HUES48 (cell line): ENCODE data around the gene HNRNPUL1.
"Not testable (repeated sequence)": the region's sequence is repeated elsewhere in the genome, so short reads cannot be mapped to it uniquely, and the experiment has no call there.

Experiments
- H3K27ac ChIP-seq: one replicate; pipeline ENCODE4 v1.7.0; 2013; ENCODE audit warnings: low read depth, low read length, inconsistent platforms
- H3K27me3 ChIP-seq: 2 replicates; pipeline ENCODE4 v1.6.1; 2013; ENCODE audit warnings: mild to moderate bottlenecking, low read length; ENCODE audit not compliant: control insufficient read depth, insufficient read depth
- H3K36me3 ChIP-seq: 2 replicates; pipeline ENCODE4 v1.6.1; 2013; ENCODE audit warnings: low read length; ENCODE audit not compliant: control insufficient read depth, insufficient read depth
- H3K4me1 ChIP-seq: 2 replicates; pipeline ENCODE4 v1.6.1; 2013; ENCODE audit warnings: mild to moderate bottlenecking, low read length; ENCODE audit not compliant: control insufficient read depth, insufficient read depth
- H3K4me3 ChIP-seq: 2 replicates; pipeline ENCODE4 v1.5.1; 2013; ENCODE audit warnings: mild to moderate bottlenecking, low read depth, low read length
- H3K9ac ChIP-seq: 2 replicates; pipeline ENCODE4 v1.6.1; 2013; ENCODE audit warnings: mild to moderate bottlenecking, low read depth, low read length, moderate library complexity
- H3K9me3 ChIP-seq: 2 replicates; pipeline ENCODE4 v1.6.1; 2013; ENCODE audit warnings: low read length; ENCODE audit not compliant: control insufficient read depth, insufficient read depth

Gene HNRNPUL1

DNA sequence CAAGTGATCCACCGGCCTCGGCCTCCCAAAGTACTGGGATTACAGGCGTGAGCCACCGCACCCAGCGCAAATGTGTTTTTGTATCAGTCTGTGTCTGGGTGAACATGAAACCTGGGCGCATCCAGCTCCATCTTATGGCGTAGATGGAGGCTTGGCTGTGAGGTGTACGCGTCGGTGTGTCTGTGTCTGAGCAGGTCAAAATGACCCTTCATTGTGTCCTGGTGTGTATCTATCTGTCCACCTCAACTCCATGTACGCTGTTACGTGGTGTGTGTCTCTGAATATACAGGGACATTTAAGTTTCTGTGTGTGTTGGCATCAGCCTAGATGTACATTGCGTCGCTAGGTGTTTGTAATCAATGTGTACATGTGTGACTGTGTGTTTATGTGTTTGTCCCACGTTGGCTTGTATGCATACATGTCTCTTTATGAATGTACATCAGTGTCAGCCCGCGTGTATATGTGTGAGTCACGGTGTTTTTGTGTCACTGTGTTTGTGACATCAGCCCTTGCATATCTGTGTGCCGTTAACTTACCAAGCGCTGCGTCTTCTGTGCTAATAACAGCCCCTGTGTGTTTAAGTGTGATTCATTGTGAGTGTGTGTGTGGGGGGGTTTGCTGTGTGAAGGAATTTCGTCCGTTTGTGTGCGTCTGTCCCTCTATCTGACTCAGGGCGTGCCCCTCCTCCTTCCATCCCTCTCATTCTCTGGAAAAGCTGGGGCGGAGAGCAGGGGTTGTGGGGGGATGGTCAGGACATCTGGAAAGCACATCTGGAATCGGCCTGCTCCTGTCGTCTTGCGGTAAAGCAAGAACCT lies 38.7 kb upstream of the HNRNPUL1 start:
- Histone ChIP-seq H3K4me1 (peaks cover 17% of the 10 kb centered on the region), H3K36me3 (peaks cover 12% of the 10 kb centered on the region), H3K27ac (peak overlapping the region; percentile 93), H3K4me3 (peak overlapping the region; percentile 46), H3K9ac (no peak overlapping the region), H3K9me3 (no peaks in the 10 kb centered on the region), H3K27me3 (no peaks in the 10 kb centered on the region)

DNA sequence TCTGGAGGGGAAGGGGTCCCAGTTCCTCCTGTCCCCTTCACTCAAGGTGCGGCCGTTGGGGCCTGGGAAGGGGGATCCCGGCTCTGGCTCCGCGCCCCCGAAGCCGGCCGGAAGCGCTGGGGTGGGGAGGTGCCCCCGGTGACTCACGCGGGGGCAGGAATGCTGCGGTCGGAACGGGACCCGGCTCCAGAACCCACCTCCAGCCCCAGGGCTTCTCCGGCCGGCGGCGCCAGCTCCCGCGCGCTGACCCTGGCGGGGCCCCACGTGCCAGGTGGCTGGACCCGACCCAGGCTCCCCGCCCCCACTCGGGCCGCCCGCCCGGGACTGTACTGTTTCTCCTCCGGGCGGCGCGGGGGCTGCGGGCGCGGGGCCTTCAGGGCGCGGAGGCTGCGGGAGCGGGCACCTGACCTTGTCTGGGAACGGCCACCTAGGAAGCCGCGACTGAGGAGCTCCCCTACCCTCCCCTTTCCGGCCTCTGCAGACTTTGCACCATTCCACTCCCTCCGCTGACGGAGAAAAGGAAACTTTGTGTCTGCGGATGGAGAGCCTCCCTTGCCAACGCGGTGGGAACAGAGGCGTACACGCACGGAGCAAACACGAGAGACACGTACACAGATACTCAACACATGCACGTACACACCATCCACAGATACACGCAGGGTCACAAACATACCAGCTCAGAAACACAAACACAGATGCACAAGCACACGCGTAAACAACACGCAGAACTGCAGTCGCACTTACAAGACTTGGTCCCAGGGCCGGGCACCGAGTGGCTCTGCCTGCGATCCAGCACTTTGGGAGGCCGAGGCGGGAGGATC lies 37.9 kb upstream of the HNRNPUL1 start:
- peak overlapping the region; percentile 46 for H3K4me3 ChIP-seq
- no peaks in the 10 kb centered on the region for H3K27me3 ChIP-seq
- H3K9me3 ChIP-seq, result no peaks in the 10 kb centered on the region
- peak overlapping the region; percentile 46; the same call in 1 of the 2 replicates for H3K9ac ChIP-seq
- H3K36me3 ChIP-seq, result peaks cover 8% of the 10 kb centered on the region
- H3K27ac ChIP-seq, result peak overlapping the region; percentile 93
- H3K4me1 ChIP-seq, result peaks cover 16% of the 10 kb centered on the region

DNA sequence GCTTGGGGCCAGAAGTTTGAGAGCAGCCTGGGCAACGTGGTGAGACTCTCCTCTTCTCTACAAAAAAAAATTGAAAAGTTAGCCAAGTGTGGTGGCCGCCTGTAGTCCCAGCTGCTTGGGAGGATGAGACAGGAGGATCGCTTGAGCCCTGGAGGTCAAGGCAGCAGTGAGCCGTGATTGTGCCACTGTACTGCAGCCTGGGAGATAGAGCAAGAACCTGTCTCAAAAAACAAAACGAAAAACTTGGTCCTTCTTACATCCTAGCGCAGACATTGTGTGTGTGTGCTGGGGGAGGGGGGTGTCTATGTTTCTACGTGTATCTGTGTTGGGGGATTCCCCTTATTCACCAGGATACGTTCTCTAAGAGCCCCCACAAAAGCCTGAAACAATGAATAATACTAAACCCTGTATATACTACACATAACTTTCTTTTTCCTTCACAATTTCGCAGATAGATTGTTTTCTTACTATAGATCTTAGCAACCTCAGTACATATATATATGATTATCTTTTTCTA lies 37.2 kb upstream of the HNRNPUL1 start:
- Histone ChIP-seq H3K4me3 (no peak overlapping the region), H3K27me3 (no peaks in the 10 kb centered on the region), H3K9ac (peak overlapping the region; percentile 46; the same call in 1 of the 2 replicates), H3K9me3 (no peaks in the 10 kb centered on the region), H3K27ac (peak overlapping the region; percentile 93), H3K36me3 (peaks cover 1% of the 10 kb centered on the region), H3K4me1 (peaks cover 16% of the 10 kb centered on the region)

DNA sequence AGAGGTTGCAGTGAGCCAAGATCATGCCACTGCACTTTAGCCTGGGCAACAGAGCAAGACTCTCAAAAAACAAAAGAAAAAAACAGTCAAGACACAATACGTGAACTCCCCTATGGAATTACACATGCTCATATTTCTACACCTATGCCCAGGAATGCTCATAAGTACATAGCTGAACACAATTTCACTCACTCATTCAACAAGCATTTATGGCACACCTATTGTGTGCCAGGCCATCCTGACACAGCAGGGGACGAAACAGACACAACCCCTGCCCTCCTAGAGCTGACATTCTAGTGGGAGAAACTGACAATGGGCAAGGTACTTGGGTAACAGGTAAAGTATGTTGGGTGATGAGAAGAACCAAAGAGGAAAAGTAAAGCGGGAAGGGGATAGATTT lies 35.7 kb upstream of the HNRNPUL1 start:
- no peak overlapping the region for H3K27ac ChIP-seq
- no peak overlapping the region for H3K4me3 ChIP-seq
- no peaks in the 10 kb centered on the region for H3K27me3 ChIP-seq
- no peaks in the 10 kb centered on the region; the same call in 1 of the 2 replicates for H3K36me3 ChIP-seq
- no peak overlapping the region for H3K9ac ChIP-seq
- H3K4me1 ChIP-seq, result peaks cover 16% of the 10 kb centered on the region
- H3K9me3 ChIP-seq, result no peaks in the 10 kb centered on the region

DNA sequence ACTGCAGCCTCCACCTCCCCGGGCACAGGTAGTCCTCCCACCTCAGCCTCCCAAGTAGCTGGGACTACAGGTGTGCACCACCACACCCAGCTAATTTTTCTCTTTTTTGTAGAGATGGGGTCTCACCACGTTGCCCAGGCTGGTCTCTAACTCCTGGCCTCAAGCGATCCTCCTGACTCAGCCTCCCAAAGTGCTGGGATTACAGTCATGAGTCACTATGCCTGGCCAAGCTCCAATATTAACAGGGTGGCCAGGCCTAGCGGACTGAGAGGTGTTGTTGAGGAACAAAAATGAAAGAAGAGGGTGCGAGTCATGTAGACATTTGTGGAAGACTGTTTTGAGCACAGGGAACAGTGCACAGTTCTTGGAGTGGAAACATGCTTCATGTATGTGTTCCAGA lies 34.8 kb upstream of the HNRNPUL1 start:
- peaks cover 16% of the 10 kb centered on the region for H3K4me1 ChIP-seq
- H3K36me3 ChIP-seq, H3K4me3 ChIP-seq, H3K27me3 ChIP-seq, H3K27ac ChIP-seq, H3K9me3 ChIP-seq, H3K9ac ChIP-seq: not testable (repeated sequence)

DNA sequence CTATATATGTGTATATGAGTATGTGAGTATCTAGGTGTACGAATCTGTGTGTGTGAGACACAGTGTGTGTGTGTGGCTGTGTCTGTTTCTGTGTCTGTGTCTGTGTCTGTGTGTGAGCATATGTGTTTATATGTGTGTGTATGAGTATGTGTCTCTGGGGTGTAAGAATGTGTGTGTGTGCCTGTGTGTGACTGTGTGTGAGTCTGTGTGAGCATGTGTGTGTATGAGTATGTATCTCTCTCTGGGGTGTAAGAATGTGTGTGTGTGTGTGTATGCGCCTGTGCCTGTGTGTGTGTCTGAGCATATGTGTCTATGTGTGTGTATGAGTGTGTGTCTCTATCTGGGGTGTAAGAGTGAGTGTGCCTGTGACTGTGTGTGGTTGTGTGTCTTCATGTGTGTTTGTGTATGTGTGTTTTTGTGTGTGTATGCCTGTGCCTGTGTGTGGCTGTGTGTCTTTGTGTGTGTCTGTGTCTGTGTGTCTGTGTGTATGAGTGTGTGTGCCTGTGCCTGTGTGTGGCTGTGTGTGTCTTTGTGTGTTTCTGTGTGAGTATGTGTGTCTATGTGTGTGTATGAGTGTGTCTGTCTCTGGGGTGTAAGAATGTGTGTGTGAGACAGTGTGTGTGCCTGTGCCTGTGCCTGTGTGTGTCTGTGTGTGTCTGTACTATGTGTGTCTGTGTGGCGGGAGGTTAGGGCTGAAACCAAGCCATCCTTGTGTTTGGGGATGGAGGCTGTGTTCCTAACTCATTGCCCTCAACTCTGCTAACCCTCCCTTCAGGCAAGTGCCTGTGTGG lies 33.9 kb upstream of the HNRNPUL1 start:
- Histone ChIP-seq H3K9me3 (no peaks in the 10 kb centered on the region), H3K36me3 (peaks cover 5% of the 10 kb centered on the region; the same call in 1 of the 2 replicates), H3K4me1 (peaks cover 15% of the 10 kb centered on the region), H3K4me3 (no peak overlapping the region), H3K27ac (no peak overlapping the region), H3K9ac (no peak overlapping the region), H3K27me3 (no peaks in the 10 kb centered on the region)

DNA sequence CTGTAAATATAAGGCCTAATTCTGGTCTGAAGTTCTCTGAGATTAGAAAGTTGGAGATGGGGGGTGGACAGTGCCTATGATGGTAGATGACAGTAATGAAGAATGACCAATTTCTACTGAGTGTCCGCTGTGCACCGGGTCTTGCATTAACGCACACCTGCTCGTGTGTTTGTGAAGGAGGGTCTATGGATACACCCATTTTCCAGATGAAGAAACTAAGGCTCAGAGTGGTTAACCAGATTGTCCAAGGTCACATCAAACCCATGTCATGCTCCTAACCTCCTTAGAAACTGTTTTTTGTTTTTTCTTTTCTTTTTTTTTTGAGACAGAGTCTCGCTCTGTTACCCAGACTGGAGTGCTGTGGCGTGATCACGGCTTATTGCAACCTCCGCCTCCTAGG lies 31.5 kb upstream of the HNRNPUL1 start:
- Histone ChIP-seq H3K4me3 (no peak overlapping the region), H3K27ac (no peak overlapping the region), H3K9me3 (no peaks in the 10 kb centered on the region), H3K4me1 (no peaks in the 10 kb centered on the region), H3K9ac (no peak overlapping the region), H3K27me3 (no peaks in the 10 kb centered on the region), H3K36me3 (peaks cover 5% of the 10 kb centered on the region; the same call in 1 of the 2 replicates)

DNA sequence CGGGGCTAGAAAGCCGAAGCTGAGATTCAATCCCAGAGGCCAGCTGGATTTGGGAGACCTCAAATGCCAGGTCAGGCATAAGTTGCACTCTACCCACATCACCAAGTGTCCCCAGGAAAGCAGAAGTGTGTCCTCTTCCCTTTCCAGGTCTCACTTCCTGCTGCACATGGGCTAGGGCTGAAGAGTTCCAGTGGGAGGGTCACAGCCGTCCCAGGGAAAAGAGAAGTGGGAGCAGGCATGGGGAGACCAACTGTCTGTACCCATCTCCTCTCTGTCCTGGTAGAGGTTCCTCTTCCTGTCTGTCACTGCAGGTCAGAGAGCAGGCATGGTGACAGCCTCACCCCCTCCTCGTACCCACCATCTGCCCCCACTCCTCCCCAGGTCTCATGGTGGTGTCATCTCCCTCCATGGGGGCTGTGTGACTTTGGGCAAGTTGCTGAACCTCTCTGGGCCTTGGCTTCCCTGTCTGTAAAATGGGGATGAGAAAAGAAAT lies 30.4 kb upstream of the HNRNPUL1 start:
- peaks cover 5% of the 10 kb centered on the region; the same call in 1 of the 2 replicates for H3K36me3 ChIP-seq
- H3K27ac ChIP-seq, result no peak overlapping the region
- no peaks in the 10 kb centered on the region for H3K27me3 ChIP-seq
- no peak overlapping the region for H3K9ac ChIP-seq
- H3K4me1 ChIP-seq, result no peaks in the 10 kb centered on the region
- H3K4me3 ChIP-seq, result no peak overlapping the region
- no peaks in the 10 kb centered on the region for H3K9me3 ChIP-seq

DNA sequence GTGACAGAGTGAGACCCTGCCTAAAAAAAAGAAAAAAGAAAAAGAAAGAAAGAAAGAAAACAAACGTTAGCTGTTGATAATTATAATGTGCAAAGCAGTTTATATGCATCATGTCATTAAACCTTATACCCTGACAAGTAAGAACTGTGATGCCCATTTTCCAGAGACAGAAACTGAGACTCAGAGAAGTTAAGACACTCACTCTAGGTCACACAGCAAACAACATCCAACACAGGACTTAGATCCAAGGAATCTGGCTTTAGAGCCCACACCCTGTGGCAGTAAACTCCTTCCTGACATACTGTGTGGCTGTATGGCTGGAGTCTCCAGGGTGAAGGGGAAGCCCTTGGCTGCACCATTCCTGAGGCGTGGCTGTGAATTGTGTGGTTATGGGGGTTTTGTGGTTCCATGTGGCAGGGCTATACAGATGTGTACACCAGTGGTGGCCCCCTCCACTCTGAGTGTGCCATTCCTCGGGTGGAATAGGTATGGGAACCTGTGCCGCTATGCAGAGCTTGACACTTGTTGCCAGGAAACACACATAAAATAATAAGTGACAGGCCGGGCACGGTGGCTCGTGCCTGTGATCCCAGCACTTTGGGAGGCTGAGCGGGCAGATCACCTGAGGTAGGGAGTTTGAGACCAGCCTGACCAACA lies 29.5 kb upstream of the HNRNPUL1 start:
- no peaks in the 10 kb centered on the region for H3K4me1 ChIP-seq
- H3K4me3 ChIP-seq, result no peak overlapping the region
- no peaks in the 10 kb centered on the region for H3K9me3 ChIP-seq
- no peak overlapping the region for H3K9ac ChIP-seq
- H3K27me3 ChIP-seq, result no peaks in the 10 kb centered on the region
- H3K27ac ChIP-seq, result no peak overlapping the region
- H3K36me3 ChIP-seq, result peaks cover 5% of the 10 kb centered on the region; the same call in 1 of the 2 replicates

DNA sequence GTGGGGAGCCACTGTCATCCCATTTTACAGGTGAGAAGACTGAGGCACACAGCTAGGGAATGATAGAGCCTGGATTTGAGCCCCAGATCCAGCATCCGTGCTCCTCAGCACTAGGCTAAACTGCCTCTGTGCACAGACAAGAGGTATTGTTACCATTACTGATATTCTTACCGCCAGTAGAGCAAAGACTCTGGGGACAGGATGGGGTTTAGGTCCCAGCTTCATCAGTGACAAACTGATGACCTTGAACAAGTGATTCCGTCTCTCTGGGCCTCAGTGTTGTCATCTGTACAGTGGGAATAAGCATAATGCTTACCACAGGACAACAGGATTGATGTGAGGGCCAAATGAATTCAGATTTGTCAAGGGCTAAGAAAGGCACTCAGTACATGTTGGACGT lies 28.7 kb upstream of the HNRNPUL1 start:
- Histone ChIP-seq H3K9ac (no peak overlapping the region), H3K4me1 (no peaks in the 10 kb centered on the region), H3K9me3 (no peaks in the 10 kb centered on the region), H3K36me3 (peaks cover 8% of the 10 kb centered on the region), H3K27me3 (no peaks in the 10 kb centered on the region), H3K27ac (no peak overlapping the region), H3K4me3 (no peak overlapping the region)
